ENCODE measurements around the gene SLC22A23. TPM values are rescaled to one million over a fixed set of nuclear protein-coding genes. Genes with fewer than 3 reads are reported as not detected.

Gene SLC22A23
- total RNA-seq, 4 donors from 2014 or later = 7.1 to 9.6 (median 8.2) TPM

DNA sequence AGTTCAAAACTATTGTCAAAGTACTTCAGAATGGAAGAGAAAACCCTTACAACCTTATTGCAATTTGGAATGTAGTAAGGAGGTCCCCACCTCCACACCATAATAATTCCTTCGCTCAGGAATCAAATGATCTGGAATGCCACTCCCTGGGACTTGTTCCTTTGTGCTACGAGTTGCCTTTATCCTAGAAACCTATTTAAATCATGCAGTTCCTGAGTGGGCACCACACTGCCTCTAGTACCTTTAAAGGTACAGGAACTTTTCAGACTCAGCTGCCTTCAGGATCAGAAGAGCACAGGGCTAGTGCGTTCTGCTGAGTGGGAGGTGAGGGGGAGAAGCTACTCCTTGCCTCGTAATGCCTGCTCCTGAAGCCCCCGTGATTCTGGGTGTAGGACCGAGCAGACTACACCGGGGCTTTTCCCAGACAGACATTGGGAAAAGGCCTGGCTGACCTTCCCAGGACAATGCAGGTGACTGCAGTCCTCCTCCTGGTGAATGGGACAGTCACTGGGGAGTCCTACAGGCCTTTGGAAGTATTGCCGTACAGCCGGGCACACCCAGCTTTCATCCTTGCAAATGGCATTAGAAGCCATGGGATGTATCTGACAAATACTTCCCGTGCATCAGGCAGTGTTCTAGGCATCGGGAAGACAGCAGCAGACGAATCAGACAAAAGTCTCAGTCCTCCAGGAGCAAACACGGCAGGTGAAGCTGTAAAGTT, 217.6 kb downstream of the SLC22A23 start:
- TF ChIP-seq, protein P1, sequence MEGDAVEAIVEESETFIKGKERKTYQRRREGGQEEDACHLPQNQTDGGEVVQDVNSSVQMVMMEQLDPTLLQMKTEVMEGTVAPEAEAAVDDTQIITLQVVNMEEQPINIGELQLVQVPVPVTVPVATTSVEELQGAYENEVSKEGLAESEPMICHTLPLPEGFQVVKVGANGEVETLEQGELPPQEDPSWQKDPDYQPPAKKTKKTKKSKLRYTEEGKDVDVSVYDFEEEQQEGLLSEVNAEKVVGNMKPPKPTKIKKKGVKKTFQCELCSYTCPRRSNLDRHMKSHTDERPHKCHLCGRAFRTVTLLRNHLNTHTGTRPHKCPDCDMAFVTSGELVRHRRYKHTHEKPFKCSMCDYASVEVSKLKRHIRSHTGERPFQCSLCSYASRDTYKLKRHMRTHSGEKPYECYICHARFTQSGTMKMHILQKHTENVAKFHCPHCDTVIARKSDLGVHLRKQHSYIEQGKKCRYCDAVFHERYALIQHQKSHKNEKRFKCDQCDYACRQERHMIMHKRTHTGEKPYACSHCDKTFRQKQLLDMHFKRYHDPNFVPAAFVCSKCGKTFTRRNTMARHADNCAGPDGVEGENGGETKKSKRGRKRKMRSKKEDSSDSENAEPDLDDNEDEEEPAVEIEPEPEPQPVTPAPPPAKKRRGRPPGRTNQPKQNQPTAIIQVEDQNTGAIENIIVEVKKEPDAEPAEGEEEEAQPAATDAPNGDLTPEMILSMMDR (IDR thresholded peaks at IDR 0.05) = peak in 1 of 5 experiments; percentile 9
- TF ChIP-seq EP300 (IDR thresholded peaks at IDR 0.05) (no peak), POLR2A (IDR thresholded peaks at IDR 0.05) (no peak)
- Histone ChIP-seq H3K4me3 (no peak overlapping the region), H3K27ac (no peak overlapping the region), H3K27me3 (peaks cover 0 to 9% of the 10 kb centered on the region in 2 donors), H3K4me1 (peaks cover 0 to 3% (median 0%) of the 10 kb centered on the region in 4 donors), H3K36me3 (peaks cover 0 to 4% (median 0%) of the 10 kb centered on the region in 3 donors), H3K9me3 (no peaks in the 10 kb centered on the region)
- DNase-seq (ENCODE audit: low spot score in 2 of 2) = no peak
- whole genome bisulfite sequencing, 2 donors = 83 to 90% methylated on average over 10 to 13 of the region's 13 CpGs

- peak overlapping the region in 2 of 4 donors; percentile 43 to 47 for H3K27ac ChIP-seq
- H3K4me3 ChIP-seq = no peak overlapping the region
- 74 to 78% methylated on average over 24 of the region's 24 CpGs for WGBS, 2 donors
- DNase-seq (ENCODE audit: low spot score in 2 of 2) = no peak
- H3K36me3 ChIP-seq = no peaks in the 10 kb centered on the region
- peaks cover 0 to 3% (median 0%) of the 10 kb centered on the region in 4 donors for H3K4me1 ChIP-seq
- peaks cover 0 to 14% of the 10 kb centered on the region in 2 donors for H3K27me3 ChIP-seq
- peak in 1 of 2 donors; percentile 58 for TF ChIP-seq EP300 (IDR thresholded peaks at IDR 0.05)
- no peak for TF ChIP-seq POLR2A (IDR thresholded peaks at IDR 0.05)
- TF ChIP-seq, protein P1 (IDR thresholded peaks at IDR 0.05) = no peak
- no peaks in the 10 kb centered on the region for H3K9me3 ChIP-seq
Observed at GRCh38 chr6:3237761-3238662, 218.8 kb downstream of the SLC22A23 start.

- WGBS, 2 donors = 81 to 86% methylated on average over 3 of the region's 3 CpGs
- no peak for DNase-seq (ENCODE audit: low spot score in 2 of 2)
Observed at GRCh38 chr6:3236005-3236404, 220.8 kb downstream of the SLC22A23 start.

DNA sequence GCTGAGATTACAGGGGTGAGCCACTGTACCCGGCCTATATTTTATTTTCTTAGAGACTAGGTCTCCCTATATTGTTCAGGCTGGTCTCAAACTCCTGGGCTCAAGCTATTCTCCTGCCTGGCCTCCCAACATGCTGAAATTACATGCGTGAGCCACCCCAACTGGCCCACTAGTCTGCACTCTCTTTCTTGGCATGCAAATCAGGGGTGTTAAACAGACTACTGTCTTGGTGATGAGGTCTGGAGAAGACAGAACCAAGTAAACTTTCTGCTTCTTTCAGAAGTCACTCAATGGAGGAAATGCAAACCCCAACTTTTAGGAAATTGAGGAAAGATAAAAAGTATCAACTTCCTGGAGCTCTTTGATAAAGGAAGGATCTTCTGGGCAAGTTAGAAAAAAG, 221.4 kb downstream of the SLC22A23 start:
- DNase-seq (ENCODE audit: low spot score in 2 of 2) = no peak
- Histone ChIP-seq H3K27ac (no peak overlapping the region), H3K4me3 (no peak overlapping the region), H3K4me1 (peaks cover 0 to 22% (median 9%) of the 10 kb centered on the region in 4 donors), H3K9me3 (no peaks in the 10 kb centered on the region), H3K27me3 (peaks cover 0 to 24% of the 10 kb centered on the region in 2 donors), H3K36me3 (no peaks in the 10 kb centered on the region)
- TF ChIP-seq EP300 (IDR thresholded peaks at IDR 0.05) (no peak), POLR2A (IDR thresholded peaks at IDR 0.05) (no peak)
- TF ChIP-seq, protein P1 (IDR thresholded peaks at IDR 0.05) = no peak
- 98 to 100% methylated on average over 2 of the region's 2 CpGs for WGBS, 2 donors

More at GRCh38 chr6:3236005-3236404, 220.8 kb downstream of the SLC22A23 start:
- Histone ChIP-seq H3K27ac (no peak overlapping the region), H3K9me3 (no peaks in the 10 kb centered on the region), H3K36me3 (no peaks in the 10 kb centered on the region), H3K4me3 (no peak overlapping the region), H3K4me1 (peaks cover 0 to 17% (median 7%) of the 10 kb centered on the region in 4 donors), H3K27me3 (peaks cover 0 to 24% of the 10 kb centered on the region in 2 donors)
- TF ChIP-seq, protein P1 (IDR thresholded peaks at IDR 0.05) = no peak
- TF ChIP-seq POLR2A (IDR thresholded peaks at IDR 0.05) (no peak), EP300 (IDR thresholded peaks at IDR 0.05) (no peak)
